ENCODE results near the gene OR2T2.
"Not testable (repeated sequence)": the region's sequence is repeated elsewhere in the genome, so short reads cannot be mapped to it uniquely, and the experiment has no call there.

Gene OR2T2

GRCh38 chr1:248453619-248454018, 8.2 kb downstream of the OR2T2 start:
- not testable (repeated sequence) for FAIRE-seq

GRCh38 chr1:248455045-248455444, 9.6 kb downstream of the OR2T2 start:
- not testable (repeated sequence) for FAIRE-seq

- not testable (repeated sequence) for FAIRE-seq
These were observed 11.2 kb downstream of the OR2T2 start for GRCh38 chr1:248456635-248457034.

GRCh38 chr1:248459117-248459516, 13.7 kb downstream of the OR2T2 start:
- FAIRE-seq, result not testable (repeated sequence)

GRCh38 chr1:248471154-248471553, 25.7 kb downstream of the OR2T2 start:
- no peak for FAIRE-seq

GRCh38 chr1:248472111-248472510, 26.7 kb downstream of the OR2T2 start:
- not testable (repeated sequence) for FAIRE-seq

GRCh38 chr1:248473051-248473450, 27.6 kb downstream of the OR2T2 start, which contains the start of gene OR2T3:
Gene OR2T3 (plus strand): TSS chr1:248473351. CDS start chr1:248473351, 0 bp downstream.
- FAIRE-seq, result not testable (repeated sequence)

GRCh38 chr1:248475660-248476059, 30.2 kb downstream of the OR2T2 start:
- FAIRE-seq, result not testable (repeated sequence)

GRCh38 chr1:248481686-248482579, 36.5 kb downstream of the OR2T2 start:
- not testable (repeated sequence) for FAIRE-seq

- not testable (repeated sequence) for FAIRE-seq
These were observed 42.9 kb downstream of the OR2T2 start, which contains the start of gene OR2T5 for GRCh38 chr1:248488289-248488688. Gene OR2T5 (plus strand): TSS chr1:248488589. CDS start chr1:248488589, 0 bp downstream.

- not testable (repeated sequence) for FAIRE-seq
These were observed 51.2 kb downstream of the OR2T2 start for GRCh38 chr1:248496661-248497060.

GRCh38 chr1:248500305-248501035, 55.0 kb downstream of the OR2T2 start:
- FAIRE-seq, result not testable (repeated sequence)
